Loucy (cell line): ENCODE results near the gene TAB3.

Experiments
- H2AFZ ChIP-seq: fragments of 200-600 bp; sonication (generic); 2 replicates; pipeline ENCODE4 v1.6.0; 2016; ENCODE audit warnings: antibody characterized with exemption, mild to moderate bottlenecking, low read length, moderate library complexity
- H3F3A ChIP-seq: fragments of 200-600 bp; 2 replicates; pipeline ENCODE4 v1.6.0; 2016; ENCODE audit warnings: antibody characterized with exemption, low read depth, mild to moderate bottlenecking
- H3K27me3 ChIP-seq: fragments of 200-600 bp; sonication (generic); 2 replicates; pipeline ENCODE4 v1.6.1; 2014; ENCODE audit warnings: low read length, mild to moderate bottlenecking; ENCODE audit not compliant: insufficient read depth, poor library complexity, severe bottlenecking
- H3K36me3 ChIP-seq: fragments of 200-600 bp; sonication (generic); 2 replicates; pipeline ENCODE4 v1.6.1; 2016; ENCODE audit warnings: low read length; ENCODE audit not compliant: insufficient read depth
- H3K4me1 ChIP-seq: fragments of 200-600 bp; sonication (generic); 2 replicates; pipeline ENCODE4 v1.5.1; 2014; ENCODE audit warnings: low read length, mild to moderate bottlenecking; ENCODE audit not compliant: insufficient read depth, poor library complexity, severe bottlenecking
- H3K4me2 ChIP-seq: fragments of 200-600 bp; sonication (generic); 2 replicates; pipeline ENCODE4 v1.6.0; 2014; ENCODE audit warnings: antibody characterized with exemption, low read length, low read depth, mild to moderate bottlenecking; ENCODE audit not compliant: poor library complexity, severe bottlenecking
- H3K4me3 ChIP-seq: fragments of 200-600 bp; sonication (generic); 2 replicates; pipeline ENCODE4 v1.5.1; 2014; ENCODE audit warnings: low read length, mild to moderate bottlenecking, mixed read lengths; ENCODE audit not compliant: poor library complexity, severe bottlenecking
- H3K79me2 ChIP-seq: fragments of 200-600 bp; sonication (generic); 2 replicates; pipeline ENCODE4 v1.6.1; 2014; ENCODE audit warnings: low read length; ENCODE audit not compliant: insufficient read depth
- H3K9ac ChIP-seq: fragments of 200-600 bp; sonication (generic); 2 replicates; pipeline ENCODE4 v1.6.0; 2014; ENCODE audit warnings: mild to moderate bottlenecking, low read depth, low read length, moderate library complexity; ENCODE audit not compliant: poor library complexity, severe bottlenecking
- H3K9me2 ChIP-seq: fragments of 200-600 bp; sonication (generic); replicated peaks from 2 replicates; pipeline ENCODE4 v1.6.1; 2016; ENCODE audit warnings: low read depth, low read length, mixed read lengths
- H3K9me3 ChIP-seq: fragments of 200-600 bp; sonication (generic); 2 replicates; pipeline ENCODE4 v1.6.1; 2014; ENCODE audit warnings: mild to moderate bottlenecking, antibody characterized with exemption, low read length, low read depth; ENCODE audit not compliant: insufficient read depth
- H4K20me1 ChIP-seq: fragments of 200-600 bp; sonication (generic); 2 replicates; pipeline ENCODE4 v1.6.0; 2014; ENCODE audit warnings: antibody characterized with exemption, low read length, mild to moderate bottlenecking; ENCODE audit not compliant: insufficient read depth, poor library complexity, severe bottlenecking
- EZH2phosphoT487 ChIP-seq: fragments of 200-600 bp; IDR thresholded peaks from 2 replicates; pipeline ENCODE4 v1.6.1; 2018; ENCODE audit warnings: antibody characterized with exemption, mild to moderate bottlenecking, moderate library complexity, borderline replicate concordance
- TF ChIP-seq, protein P1 (sequence below): fragments of 200-600 bp; sonication (generic); conservative IDR thresholded peaks from 2 replicates; pipeline ENCODE4 v1.5.1; 2014; ENCODE audit warnings: mild to moderate bottlenecking, antibody characterized with exemption, low read length

Gene TAB3

DNA sequence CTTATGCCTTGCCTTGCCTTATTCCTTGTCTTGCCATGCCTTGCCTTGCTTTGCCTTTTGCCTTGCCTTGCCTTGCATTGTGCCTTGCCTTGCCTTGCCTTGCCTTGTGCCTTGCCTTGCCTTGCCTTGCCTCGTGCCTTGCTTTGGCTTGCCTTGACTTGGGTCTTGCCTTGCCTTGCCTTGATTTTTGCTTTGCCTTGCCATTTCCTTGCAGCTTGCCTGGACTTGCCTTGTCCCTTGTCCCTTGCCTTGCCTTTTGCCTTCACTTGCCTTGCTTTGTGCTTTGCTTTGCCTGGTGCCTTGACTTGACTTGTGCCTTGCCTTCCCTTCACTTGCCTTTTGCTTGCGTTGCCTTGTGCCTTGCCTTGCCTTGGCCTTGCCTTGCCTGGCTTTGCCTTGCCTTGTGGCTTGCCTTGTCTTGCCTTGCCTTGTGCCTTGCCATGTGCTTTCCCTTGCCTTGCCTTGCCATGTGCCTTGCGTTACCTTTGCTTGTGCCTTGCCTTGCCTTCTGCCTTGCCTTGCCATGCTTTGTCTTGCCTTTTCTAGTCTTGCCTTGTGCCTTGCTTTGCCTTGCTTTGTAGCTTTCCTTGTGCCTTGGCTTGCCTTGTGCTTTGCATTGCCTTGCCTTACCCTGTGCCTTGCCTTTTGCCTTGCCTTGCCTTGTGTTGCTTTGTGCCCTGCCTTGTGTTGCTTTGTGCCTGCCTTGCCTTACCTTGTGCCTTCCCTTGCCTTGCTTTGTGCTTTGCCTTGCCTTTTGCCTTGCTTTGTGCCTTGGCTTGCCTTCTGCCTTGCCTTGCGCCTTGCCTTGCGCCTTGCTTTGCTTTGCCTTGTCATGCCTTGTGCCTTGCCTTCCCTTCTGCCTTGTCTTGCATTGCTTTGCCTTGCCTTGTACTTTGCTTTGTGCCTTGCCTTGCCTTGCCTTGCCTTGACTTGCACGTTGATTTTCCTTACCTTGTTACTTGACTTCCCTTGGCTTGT, 92.8 kb downstream of the TAB3 start:
- TF ChIP-seq, protein P1, sequence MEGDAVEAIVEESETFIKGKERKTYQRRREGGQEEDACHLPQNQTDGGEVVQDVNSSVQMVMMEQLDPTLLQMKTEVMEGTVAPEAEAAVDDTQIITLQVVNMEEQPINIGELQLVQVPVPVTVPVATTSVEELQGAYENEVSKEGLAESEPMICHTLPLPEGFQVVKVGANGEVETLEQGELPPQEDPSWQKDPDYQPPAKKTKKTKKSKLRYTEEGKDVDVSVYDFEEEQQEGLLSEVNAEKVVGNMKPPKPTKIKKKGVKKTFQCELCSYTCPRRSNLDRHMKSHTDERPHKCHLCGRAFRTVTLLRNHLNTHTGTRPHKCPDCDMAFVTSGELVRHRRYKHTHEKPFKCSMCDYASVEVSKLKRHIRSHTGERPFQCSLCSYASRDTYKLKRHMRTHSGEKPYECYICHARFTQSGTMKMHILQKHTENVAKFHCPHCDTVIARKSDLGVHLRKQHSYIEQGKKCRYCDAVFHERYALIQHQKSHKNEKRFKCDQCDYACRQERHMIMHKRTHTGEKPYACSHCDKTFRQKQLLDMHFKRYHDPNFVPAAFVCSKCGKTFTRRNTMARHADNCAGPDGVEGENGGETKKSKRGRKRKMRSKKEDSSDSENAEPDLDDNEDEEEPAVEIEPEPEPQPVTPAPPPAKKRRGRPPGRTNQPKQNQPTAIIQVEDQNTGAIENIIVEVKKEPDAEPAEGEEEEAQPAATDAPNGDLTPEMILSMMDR: no peak
- no peak for TF ChIP-seq EZH2phosphoT487
- Histone ChIP-seq H3K36me3 (no peaks in the 10 kb centered on the region), H3K79me2 (no peaks in the 10 kb centered on the region), H3K4me3 (no peak overlapping the region), H3F3A (no peaks in the 10 kb centered on the region), H3K9me3 (no peaks in the 10 kb centered on the region), H3K9ac (no peak overlapping the region), H2AFZ (no peak overlapping the region), H3K27me3 (no peaks in the 10 kb centered on the region), H3K4me2 (no peak overlapping the region), H4K20me1 (no peaks in the 10 kb centered on the region), H3K4me1 (no peaks in the 10 kb centered on the region), H3K9me2 (no peaks in the 10 kb centered on the region)

DNA sequence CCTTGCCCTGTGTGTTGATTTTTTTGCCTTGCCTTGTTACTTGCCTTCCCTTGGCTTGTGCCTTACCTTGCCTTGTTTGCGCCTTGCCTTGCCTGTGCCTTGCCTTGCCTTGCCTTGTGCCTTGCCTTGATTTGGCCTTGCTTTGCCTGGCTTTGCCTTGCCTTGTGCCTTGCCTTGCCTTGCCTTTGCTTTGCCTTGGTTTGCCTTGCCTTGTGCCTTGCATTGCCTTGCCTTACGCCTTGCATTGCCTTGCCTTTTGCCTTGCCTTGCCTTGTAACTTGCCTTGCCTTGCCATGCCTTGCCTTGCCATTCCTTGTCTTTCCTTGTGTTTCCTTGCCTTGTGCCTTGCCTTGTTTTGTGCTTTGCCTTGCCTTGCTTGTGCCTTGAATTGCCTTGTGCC, 94.6 kb downstream of the TAB3 start:
- Histone ChIP-seq H3K9me2 (no peaks in the 10 kb centered on the region), H3K27me3 (no peaks in the 10 kb centered on the region), H3K4me1 (no peaks in the 10 kb centered on the region), H3K4me3 (no peak overlapping the region), H4K20me1 (no peaks in the 10 kb centered on the region), H3K9ac (no peak overlapping the region), H2AFZ (no peak overlapping the region), H3K36me3 (no peaks in the 10 kb centered on the region), H3K4me2 (no peak overlapping the region), H3F3A (no peaks in the 10 kb centered on the region), H3K79me2 (no peaks in the 10 kb centered on the region), H3K9me3 (no peaks in the 10 kb centered on the region)
- TF ChIP-seq, protein P1: no peak
- TF ChIP-seq EZH2phosphoT487: no peak

DNA sequence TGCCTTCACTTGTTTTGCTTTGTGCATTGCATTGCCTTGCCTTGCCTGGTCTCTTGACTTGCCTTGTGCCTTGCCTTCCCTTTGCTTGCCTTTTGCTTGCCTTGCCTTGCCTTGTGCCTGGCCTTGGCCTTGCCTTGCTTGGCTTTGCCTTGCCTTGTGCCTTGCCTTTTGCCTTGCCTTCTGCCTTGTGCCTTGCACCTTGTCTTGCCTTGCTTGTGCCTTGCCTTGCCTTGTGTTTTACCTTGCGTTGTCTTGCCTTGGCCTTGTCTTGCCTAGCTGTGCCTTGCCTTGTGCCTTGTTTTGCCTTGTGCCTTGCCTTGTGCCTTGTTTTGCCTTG, 95.3 kb downstream of the TAB3 start:
- H3K4me1 ChIP-seq: no peaks in the 10 kb centered on the region
- no peaks in the 10 kb centered on the region for H3F3A ChIP-seq

More for the DNA sequence above, 95.3 kb downstream of the TAB3 start:
- Histone ChIP-seq H3K9me3 (no peaks in the 10 kb centered on the region), H3K27me3 (no peaks in the 10 kb centered on the region), H3K9ac (no peak overlapping the region), H2AFZ (no peak overlapping the region), H3K9me2 (no peaks in the 10 kb centered on the region), H3K4me3 (no peak overlapping the region), H4K20me1 (no peaks in the 10 kb centered on the region), H3K79me2 (no peaks in the 10 kb centered on the region), H3K4me2 (no peak overlapping the region), H3K36me3 (no peaks in the 10 kb centered on the region)
- TF ChIP-seq, protein P1: no peak
- no peak for TF ChIP-seq EZH2phosphoT487
